ENCODE measurements around the gene BABAM1.

The BABAM1 gene

GRCh38 chr19:17237747-17238706 lies 29.2 kb upstream of the BABAM1 start:
- DNase-seq (ENCODE audit: extremely low read depth, low read depth): no peak
- H3K4me3 ChIP-seq (replicated peaks; ENCODE audit: low read depth, low read length): no peak overlapping the region
- TF ChIP-seq, protein P1, sequence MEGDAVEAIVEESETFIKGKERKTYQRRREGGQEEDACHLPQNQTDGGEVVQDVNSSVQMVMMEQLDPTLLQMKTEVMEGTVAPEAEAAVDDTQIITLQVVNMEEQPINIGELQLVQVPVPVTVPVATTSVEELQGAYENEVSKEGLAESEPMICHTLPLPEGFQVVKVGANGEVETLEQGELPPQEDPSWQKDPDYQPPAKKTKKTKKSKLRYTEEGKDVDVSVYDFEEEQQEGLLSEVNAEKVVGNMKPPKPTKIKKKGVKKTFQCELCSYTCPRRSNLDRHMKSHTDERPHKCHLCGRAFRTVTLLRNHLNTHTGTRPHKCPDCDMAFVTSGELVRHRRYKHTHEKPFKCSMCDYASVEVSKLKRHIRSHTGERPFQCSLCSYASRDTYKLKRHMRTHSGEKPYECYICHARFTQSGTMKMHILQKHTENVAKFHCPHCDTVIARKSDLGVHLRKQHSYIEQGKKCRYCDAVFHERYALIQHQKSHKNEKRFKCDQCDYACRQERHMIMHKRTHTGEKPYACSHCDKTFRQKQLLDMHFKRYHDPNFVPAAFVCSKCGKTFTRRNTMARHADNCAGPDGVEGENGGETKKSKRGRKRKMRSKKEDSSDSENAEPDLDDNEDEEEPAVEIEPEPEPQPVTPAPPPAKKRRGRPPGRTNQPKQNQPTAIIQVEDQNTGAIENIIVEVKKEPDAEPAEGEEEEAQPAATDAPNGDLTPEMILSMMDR (IDR thresholded peaks at IDR 0.05; ENCODE audit: low read depth, low read length, missing control alignments): no peak

DNA sequence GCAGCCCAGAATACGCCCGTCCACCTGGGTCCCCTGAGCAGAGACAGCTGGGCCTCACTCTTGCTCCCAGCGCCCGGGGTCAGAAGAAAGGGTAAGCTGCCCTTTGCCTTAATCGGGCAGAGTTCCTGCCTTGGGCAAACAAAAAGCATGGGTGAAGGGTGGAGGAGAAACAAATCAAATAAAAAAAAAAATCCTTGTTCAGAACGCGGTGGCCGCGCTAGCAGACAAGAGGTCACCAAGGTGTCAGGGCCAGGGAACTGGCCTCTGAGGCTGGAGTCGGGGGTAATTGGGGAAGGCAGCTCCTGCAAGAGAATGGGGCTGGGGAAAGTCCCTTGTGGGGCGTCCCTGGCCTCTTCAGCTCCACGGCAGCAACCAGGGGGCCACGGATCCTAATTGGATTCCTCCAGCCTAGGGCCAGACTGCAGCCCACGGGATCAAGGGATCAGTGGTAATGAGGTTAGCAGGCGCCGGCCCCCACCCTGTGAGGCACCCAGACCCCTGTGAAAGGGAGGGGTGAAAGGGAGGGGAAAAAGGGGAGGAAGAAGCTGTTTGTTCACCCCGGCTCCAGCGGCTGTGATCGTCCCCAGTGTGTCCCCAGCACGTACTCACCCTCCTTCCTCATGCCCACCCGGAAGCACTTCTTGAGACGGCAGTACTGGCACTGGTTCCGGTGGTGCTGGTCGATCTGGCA lies 27.0 kb upstream of the BABAM1 start:
- H3K4me3 ChIP-seq (replicated peaks; ENCODE audit: low read depth, low read length): no peak overlapping the region
- no peak for DNase-seq (ENCODE audit: extremely low read depth, low read depth)
- TF ChIP-seq, protein P1 (IDR thresholded peaks at IDR 0.05; ENCODE audit: low read depth, low read length, missing control alignments): no peak

DNA sequence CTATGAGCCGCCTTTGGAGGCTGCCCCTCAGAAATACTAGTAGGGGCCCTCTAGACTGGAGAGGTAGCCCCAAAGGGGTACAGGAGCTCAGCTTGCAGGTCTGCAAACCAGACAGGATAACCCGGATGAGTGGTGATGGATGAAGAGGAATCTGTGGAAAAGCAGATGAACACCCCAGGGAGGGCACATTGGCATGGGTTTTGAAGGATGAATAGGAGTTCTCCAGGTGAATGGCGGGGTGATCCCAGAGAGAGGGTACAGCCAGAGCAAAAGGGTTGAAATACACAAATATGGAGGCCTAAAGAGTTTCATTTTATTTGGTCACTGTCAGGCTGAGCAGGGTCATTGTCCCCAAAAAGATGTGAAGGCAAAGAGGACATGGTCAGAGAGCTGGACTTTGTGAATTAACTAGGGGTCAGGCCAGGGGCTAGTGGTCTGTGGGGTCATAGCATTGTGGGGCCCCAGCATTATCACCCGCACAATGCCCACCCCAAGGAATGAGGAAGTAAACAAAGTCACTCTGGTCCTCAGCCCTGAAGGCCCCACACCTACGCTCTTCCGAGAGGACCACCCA lies 26.3 kb upstream of the BABAM1 start:
- TF ChIP-seq, protein P1 (IDR thresholded peaks at IDR 0.05; ENCODE audit: low read depth, low read length, missing control alignments): no peak
- DNase-seq (ENCODE audit: extremely low read depth, low read depth): no peak
- H3K4me3 ChIP-seq (replicated peaks; ENCODE audit: low read depth, low read length): no peak overlapping the region

- DNase-seq (ENCODE audit: extremely low read depth, low read depth): no peak
- peak overlapping the region; percentile 86 for H3K4me3 ChIP-seq (replicated peaks; ENCODE audit: low read depth, low read length)
- TF ChIP-seq, protein P1 (IDR thresholded peaks at IDR 0.05; ENCODE audit: low read depth, low read length, missing control alignments): no peak
These were observed 24.6 kb upstream of the BABAM1 start for GRCh38 chr19:17242431-17243208.

DNA sequence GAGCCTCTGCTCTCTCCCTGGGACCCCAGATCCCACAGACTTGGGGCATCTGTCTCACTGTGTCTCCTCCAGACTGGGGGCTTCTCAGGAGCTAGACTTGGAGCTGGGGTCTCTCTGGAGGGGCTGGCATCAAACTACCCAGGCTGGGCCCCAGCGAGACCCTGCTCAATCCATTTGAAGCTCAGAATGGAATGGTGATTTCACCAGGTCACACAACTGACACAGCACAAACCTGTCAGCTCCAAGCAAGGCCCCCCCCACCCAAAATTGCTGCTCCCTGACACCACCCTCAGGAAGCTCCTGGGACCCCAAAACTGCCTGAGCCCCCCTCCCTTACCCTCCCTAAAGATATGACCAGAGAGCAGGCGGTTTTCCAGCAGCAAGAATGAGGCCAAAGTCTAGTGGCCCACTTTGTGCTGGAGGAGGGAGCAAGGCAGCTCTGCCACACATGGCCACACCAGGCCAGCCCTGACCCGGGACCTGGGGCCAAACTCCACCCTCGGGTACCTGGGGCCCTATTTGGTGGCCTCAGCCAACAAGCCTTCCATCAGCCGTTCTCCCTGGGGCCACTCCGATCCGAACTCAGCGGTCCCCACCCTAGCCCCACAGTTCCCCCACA lies 23.9 kb upstream of the BABAM1 start:
- no peak for DNase-seq (ENCODE audit: extremely low read depth, low read depth)
- TF ChIP-seq, protein P1 (IDR thresholded peaks at IDR 0.05; ENCODE audit: low read depth, low read length, missing control alignments): no peak
- peak overlapping the region; percentile 86 for H3K4me3 ChIP-seq (replicated peaks; ENCODE audit: low read depth, low read length)
